Breast epithelium (tissue), 4 donors: ENCODE measurements around the gene IL1RAPL2. TPM values are rescaled to one million over a fixed set of nuclear protein-coding genes. Genes with fewer than 3 reads are reported as not detected.

Source experiments
- DNase-seq, 2 donors: peaks; one replicate each; pipeline ENCODE4 v3.0.0-alpha.2; 2019; ENCODE audit warnings: low spot score in 2 of 2
- H3K27ac ChIP-seq, 2 donors: fragments of 200-600 bp; sonication (generic) in 1 of 2; one replicate each; pipeline ENCODE4 v1.5.1; 2016 to 2019; ENCODE audit warnings: mild to moderate bottlenecking in 1 of 2
- H3K27me3 ChIP-seq, 2 donors: fragments of 200-600 bp; sonication (generic) in 1 of 2; one replicate each; pipeline versions ENCODE4 v1.5.1 to v1.6.0; 2017 to 2019; ENCODE audit warnings: control low read depth in 1 of 2, mild to moderate bottlenecking in 1 of 2
- H3K36me3 ChIP-seq: fragments of 200-600 bp; one replicate; pipeline ENCODE4 v1.5.1; 2019
- H3K4me1 ChIP-seq, 2 donors: fragments of 200-600 bp; sonication (generic); one replicate each; pipeline ENCODE4 v1.5.1; 2016 to 2019; ENCODE audit warnings: control low read depth in 1 of 2
- H3K4me3 ChIP-seq, 3 donors: fragments of 200-600 bp; sonication (generic); 1 replicate in 2 of 3; 2 replicates in 1 of 3; pipeline ENCODE4 v1.5.1; 2016 to 2019; ENCODE audit warnings: mild to moderate bottlenecking in 3 of 3, moderate library complexity in 2 of 3
- H3K9me3 ChIP-seq, 2 donors: fragments of 200-600 bp; sonication (generic) in 1 of 2; one replicate each; pipeline ENCODE4 v1.5.1; 2016 to 2019; ENCODE audit warnings: control low read depth in 1 of 2
- POLR2A ChIP-seq: fragments of 450-650 bp; IDR thresholded peaks from one replicate; pipeline ENCODE4 v1.6.1; 2016; ENCODE audit warnings: antibody characterized with exemption, mild to moderate bottlenecking, moderate library complexity
- POLR2AphosphoS5 ChIP-seq, 3 donors: sonication (generic); formaldehyde crosslinking; IDR thresholded peaks; one replicate each; pipeline ENCODE4 v1.6.1; 2017; ENCODE audit warnings: antibody characterized with exemption in 3 of 3
- intact Hi-C: fragments of 100-400 bp; cut with DNase I; formaldehyde crosslinking; loops from one replicate; pipeline ENCODE4 v1.15.1; 2023; ENCODE audit warnings: low total_unique reads
- total RNA-seq, 3 donors: library from RNA; depleted of rRNA; stranded (reverse); fragments of >200 nt; gene quantifications; one replicate each; pipeline ENCODE4 v1.1.0, GENCODE V29; 2016
- TF ChIP-seq, protein P1 (sequence below), 3 donors: fragments of 450-650 bp; IDR thresholded peaks; one replicate each; pipeline ENCODE4 v1.5.1; 2016 to 2017; ENCODE audit warnings: antibody characterized with exemption in 3 of 3, mild to moderate bottlenecking in 3 of 3, moderate library complexity in 3 of 3

The IL1RAPL2 gene
- total RNA-seq, 3 donors from 2014 or later, result 0.44 to 0.66 TPM; not detected in 1

DNA sequence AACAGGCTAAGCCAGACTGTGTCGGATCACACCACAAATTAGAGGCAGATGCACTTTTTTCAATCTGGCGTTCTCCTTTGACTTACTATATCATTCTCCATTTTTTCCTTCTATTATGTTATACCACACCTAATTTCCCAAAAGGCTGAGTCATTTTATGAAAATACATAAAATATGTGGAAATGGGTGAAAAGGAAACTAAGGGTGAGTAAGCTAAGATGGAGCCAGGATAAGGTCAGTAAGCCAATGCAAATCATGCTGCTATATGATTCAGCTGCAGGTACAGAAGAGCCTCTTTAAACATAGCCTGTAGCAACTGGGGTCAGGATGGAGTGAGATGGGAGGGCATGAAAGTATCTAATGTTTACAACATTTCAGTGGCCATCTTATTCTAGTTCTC is 748.5 kb downstream of the IL1RAPL2 start:
- H3K27ac ChIP-seq, result no peak overlapping the region
- H3K27me3 ChIP-seq, result peaks cover 0 to 12% of the 10 kb centered on the region in 2 donors
- intact Hi-C loops, result no loop called here
- no peaks in the 10 kb centered on the region for H3K9me3 ChIP-seq
- TF ChIP-seq POLR2AphosphoS5 (IDR thresholded peaks at IDR 0.05), result no peak
- TF ChIP-seq, protein P1, sequence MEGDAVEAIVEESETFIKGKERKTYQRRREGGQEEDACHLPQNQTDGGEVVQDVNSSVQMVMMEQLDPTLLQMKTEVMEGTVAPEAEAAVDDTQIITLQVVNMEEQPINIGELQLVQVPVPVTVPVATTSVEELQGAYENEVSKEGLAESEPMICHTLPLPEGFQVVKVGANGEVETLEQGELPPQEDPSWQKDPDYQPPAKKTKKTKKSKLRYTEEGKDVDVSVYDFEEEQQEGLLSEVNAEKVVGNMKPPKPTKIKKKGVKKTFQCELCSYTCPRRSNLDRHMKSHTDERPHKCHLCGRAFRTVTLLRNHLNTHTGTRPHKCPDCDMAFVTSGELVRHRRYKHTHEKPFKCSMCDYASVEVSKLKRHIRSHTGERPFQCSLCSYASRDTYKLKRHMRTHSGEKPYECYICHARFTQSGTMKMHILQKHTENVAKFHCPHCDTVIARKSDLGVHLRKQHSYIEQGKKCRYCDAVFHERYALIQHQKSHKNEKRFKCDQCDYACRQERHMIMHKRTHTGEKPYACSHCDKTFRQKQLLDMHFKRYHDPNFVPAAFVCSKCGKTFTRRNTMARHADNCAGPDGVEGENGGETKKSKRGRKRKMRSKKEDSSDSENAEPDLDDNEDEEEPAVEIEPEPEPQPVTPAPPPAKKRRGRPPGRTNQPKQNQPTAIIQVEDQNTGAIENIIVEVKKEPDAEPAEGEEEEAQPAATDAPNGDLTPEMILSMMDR (IDR thresholded peaks at IDR 0.05), result no peak
- no peak for TF ChIP-seq POLR2A
- H3K36me3 ChIP-seq, result no peaks in the 10 kb centered on the region
- no peak overlapping the region for H3K4me3 ChIP-seq
- no peaks in the 10 kb centered on the region for H3K4me1 ChIP-seq
- no peak for DNase-seq

DNA sequence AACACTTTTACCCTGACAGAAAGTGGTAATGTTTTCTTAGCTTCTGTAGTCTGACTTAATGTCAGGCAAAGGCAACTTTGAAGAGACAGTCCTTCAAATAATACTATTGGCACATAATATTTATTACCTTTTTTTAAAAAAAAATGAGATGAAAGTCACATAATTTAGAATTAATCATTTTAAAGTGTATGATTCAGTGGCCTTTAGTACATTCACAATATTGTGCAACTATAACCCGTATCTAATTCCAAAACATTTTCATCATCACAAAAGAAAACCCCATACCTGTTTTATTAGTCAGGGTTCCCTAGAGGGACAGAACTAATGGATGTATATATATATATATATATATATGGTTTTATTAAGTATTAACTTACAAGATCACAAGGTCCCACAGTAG is 749.2 kb downstream of the IL1RAPL2 start:
- no peak overlapping the region for H3K27ac ChIP-seq
- TF ChIP-seq, protein P1 (IDR thresholded peaks at IDR 0.05), result no peak
- TF ChIP-seq POLR2AphosphoS5 (IDR thresholded peaks at IDR 0.05) (no peak), POLR2A (no peak)
- intact Hi-C loops, result no loop called here

DNA sequence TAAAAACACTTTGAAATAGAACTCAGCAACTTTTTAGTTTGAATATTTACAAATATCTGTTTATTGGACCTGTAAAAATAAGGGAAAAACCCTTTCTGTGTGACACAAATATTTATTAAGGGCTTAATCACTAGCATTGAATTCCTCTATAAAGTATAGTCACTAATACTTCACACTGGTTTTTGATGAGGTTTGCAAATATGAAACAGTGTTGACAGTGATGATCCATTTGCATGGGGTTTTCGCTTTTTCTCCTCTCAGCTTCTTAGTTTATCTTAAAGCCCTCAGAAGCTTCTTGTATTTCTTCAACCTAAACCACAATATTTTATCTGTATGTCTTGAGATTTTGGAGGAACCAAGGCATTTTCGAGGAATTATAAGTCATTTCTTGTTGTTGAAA is 751.1 kb downstream of the IL1RAPL2 start:
- intact Hi-C loops, result no loop called here
- TF ChIP-seq, protein P1 (IDR thresholded peaks at IDR 0.05), result no peak
- TF ChIP-seq POLR2A (no peak), POLR2AphosphoS5 (IDR thresholded peaks at IDR 0.05) (no peak)
- DNase-seq, result no peak
- Histone ChIP-seq H3K36me3 (no peaks in the 10 kb centered on the region), H3K4me3 (no peak overlapping the region), H3K27me3 (peaks cover 0 to 22% of the 10 kb centered on the region in 2 donors), H3K27ac (no peak overlapping the region), H3K4me1 (no peaks in the 10 kb centered on the region), H3K9me3 (no peaks in the 10 kb centered on the region)

More for the DNA sequence above, 749.2 kb downstream of the IL1RAPL2 start:
- no peak for DNase-seq
- Histone ChIP-seq H3K36me3 (no peaks in the 10 kb centered on the region), H3K9me3 (no peaks in the 10 kb centered on the region), H3K4me1 (no peaks in the 10 kb centered on the region), H3K4me3 (no peak overlapping the region), H3K27me3 (peaks cover 0 to 12% of the 10 kb centered on the region in 2 donors)

DNA sequence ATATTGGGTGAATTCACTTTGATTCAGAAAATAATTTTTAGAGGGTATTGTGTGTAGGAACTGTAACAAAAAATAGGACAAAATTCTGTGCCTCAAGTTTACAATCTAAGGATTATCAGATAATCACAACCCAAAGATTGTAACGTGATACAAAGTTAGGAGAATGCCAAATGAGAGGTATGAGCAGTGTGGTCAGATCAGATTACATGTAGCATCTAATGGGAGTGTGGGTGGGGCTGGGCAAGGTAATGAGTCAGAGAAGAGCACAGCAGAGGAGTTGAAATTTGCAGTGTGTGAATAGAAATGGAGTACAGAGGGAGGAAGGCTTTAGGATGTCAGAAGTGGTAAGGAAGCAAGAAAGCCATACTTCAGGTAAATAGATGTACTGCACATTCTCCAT is 757.9 kb downstream of the IL1RAPL2 start:
- H3K27me3 ChIP-seq, result peaks cover 0 to 19% of the 10 kb centered on the region in 2 donors
- intact Hi-C loops, result no loop called here
- no peak for DNase-seq
- H3K9me3 ChIP-seq, result peaks cover 0 to 8% of the 10 kb centered on the region in 2 donors
- no peaks in the 10 kb centered on the region for H3K36me3 ChIP-seq
- no peak for TF ChIP-seq POLR2AphosphoS5 (IDR thresholded peaks at IDR 0.05)
- TF ChIP-seq POLR2A, result no peak
- TF ChIP-seq, protein P1 (IDR thresholded peaks at IDR 0.05), result no peak
- H3K27ac ChIP-seq, result no peak overlapping the region
- no peaks in the 10 kb centered on the region for H3K4me1 ChIP-seq
- H3K4me3 ChIP-seq, result no peak overlapping the region

GRCh38 chrX:105328773-105329172 is 762.8 kb downstream of the IL1RAPL2 start:
- H3K36me3 ChIP-seq, result no peaks in the 10 kb centered on the region
- DNase-seq, result no peak
- H3K27me3 ChIP-seq, result peaks cover 0 to 19% of the 10 kb centered on the region in 2 donors
- no peak overlapping the region for H3K27ac ChIP-seq
- H3K4me1 ChIP-seq, result no peaks in the 10 kb centered on the region
- H3K9me3 ChIP-seq, result peaks cover 0 to 8% of the 10 kb centered on the region in 2 donors
- H3K4me3 ChIP-seq, result no peak overlapping the region
- TF ChIP-seq POLR2A, result no peak
- TF ChIP-seq, protein P1 (IDR thresholded peaks at IDR 0.05), result no peak
- no peak for TF ChIP-seq POLR2AphosphoS5 (IDR thresholded peaks at IDR 0.05)
- intact Hi-C loops, result no loop called here
